Sigmoid colon (tissue), 4 donors: Measurements from ENCODE around the gene PRDX6.

ENCODE experiments used
- CTCF ChIP-seq, 4 experiments: fragments of 450-650 bp in 3 of 4; fragments of 200-600 bp in 1 of 4; IDR thresholded peaks; one replicate each; pipeline ENCODE4 v1.5.1; 2016 to 2019; ENCODE audit warnings: antibody characterized with exemption in 4 of 4, mild to moderate bottlenecking in 3 of 4, moderate library complexity in 2 of 4
- POLR2AphosphoS5 ChIP-seq, 4 donors: sonication (generic); formaldehyde crosslinking; IDR thresholded peaks; one replicate each; pipeline ENCODE4 v1.6.1; 2017; ENCODE audit warnings: antibody characterized with exemption in 4 of 4

GRCh38 chr1:173478094-173478674, 1.0 kb downstream of the PRDX6 start:
- TF ChIP-seq CTCF (IDR thresholded peaks at IDR 0.05) (no peak), POLR2AphosphoS5 (IDR thresholded peaks at IDR 0.05) (peak; percentile 42 to 68 (median 55))
